BJ (cell line): ENCODE measurements around the gene PITPNC1. TPM values are rescaled to one million over a fixed set of nuclear protein-coding genes. Genes with fewer than 3 reads are reported as not detected.

Experiments used
- CTCF ChIA-PET: fragments of 350-600 bp; formaldehyde crosslinking; extraction: SDS; loops from one replicate; lab custom pipeline; 2021; ENCODE audit warnings: antibody characterized with exemption, inconsistent platforms; lab: Yijun Ruan, JAX
- POLR2A ChIA-PET: fragments of 300-600 bp; sonication (Branson Sonifier 250); formaldehyde crosslinking; extraction: SDS; loops from one replicate; lab custom pipeline; 2021; ENCODE audit warnings: antibody characterized with exemption; lab: Charles Lee
- DNase-seq: peaks from one replicate; pipeline ENCODE4 v3.0.0-alpha.2; 2011; ENCODE audit warnings: low read depth
- H3K27me3 ChIP-seq: 2 replicates; pipeline ENCODE4 v1.6.0; 2011; ENCODE audit warnings: low read length; ENCODE audit not compliant: control insufficient read depth, insufficient read depth
- H3K36me3 ChIP-seq: 2 replicates; pipeline ENCODE4 v1.5.1; 2011; ENCODE audit warnings: low read length; ENCODE audit not compliant: control insufficient read depth, insufficient read depth
- H3K4me3 ChIP-seq: 2 replicates; pipeline ENCODE4 v1.5.1; 2011; ENCODE audit warnings: low read depth, mild to moderate bottlenecking, control low read depth, low read length
- polyA plus RNA-seq: library from polyadenylated mRNA; depleted of rRNA; stranded (reverse); fragments of >200 nt; gene quantifications from 2 replicates; pipeline ENCODE4 v1.2.3, GENCODE V29; 2011
- TF ChIP-seq, protein P1 (sequence below): IDR thresholded peaks from 2 replicates; pipeline ENCODE4 v1.5.1; 2011; ENCODE audit warnings: low read depth, mild to moderate bottlenecking, control low read depth, inconsistent platforms, low read length, moderate library complexity; ENCODE audit not compliant: insufficient read depth

PITPNC1 gene
- polyA plus RNA-seq, 1 experiment, result 4.6 TPM

- POLR2A ChIA-PET, result no interaction called here
- Histone ChIP-seq H3K36me3 (no peaks in the 10 kb centered on the region), H3K4me3 (no peak overlapping the region), H3K27me3 (no peaks in the 10 kb centered on the region)
- DNase-seq, result no peak
- TF ChIP-seq, protein P1, sequence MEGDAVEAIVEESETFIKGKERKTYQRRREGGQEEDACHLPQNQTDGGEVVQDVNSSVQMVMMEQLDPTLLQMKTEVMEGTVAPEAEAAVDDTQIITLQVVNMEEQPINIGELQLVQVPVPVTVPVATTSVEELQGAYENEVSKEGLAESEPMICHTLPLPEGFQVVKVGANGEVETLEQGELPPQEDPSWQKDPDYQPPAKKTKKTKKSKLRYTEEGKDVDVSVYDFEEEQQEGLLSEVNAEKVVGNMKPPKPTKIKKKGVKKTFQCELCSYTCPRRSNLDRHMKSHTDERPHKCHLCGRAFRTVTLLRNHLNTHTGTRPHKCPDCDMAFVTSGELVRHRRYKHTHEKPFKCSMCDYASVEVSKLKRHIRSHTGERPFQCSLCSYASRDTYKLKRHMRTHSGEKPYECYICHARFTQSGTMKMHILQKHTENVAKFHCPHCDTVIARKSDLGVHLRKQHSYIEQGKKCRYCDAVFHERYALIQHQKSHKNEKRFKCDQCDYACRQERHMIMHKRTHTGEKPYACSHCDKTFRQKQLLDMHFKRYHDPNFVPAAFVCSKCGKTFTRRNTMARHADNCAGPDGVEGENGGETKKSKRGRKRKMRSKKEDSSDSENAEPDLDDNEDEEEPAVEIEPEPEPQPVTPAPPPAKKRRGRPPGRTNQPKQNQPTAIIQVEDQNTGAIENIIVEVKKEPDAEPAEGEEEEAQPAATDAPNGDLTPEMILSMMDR, result no peak
- CTCF ChIA-PET, result interaction anchor here (1.0 to 2.6 kb wide), 4 partner anchors 9 to 333 kb away, joined by 3 to 8 read pairs (median 6); partner anchors contain the start of gene NOL11
Measured at GRCh38 chr17:67708378-67708777, 331.3 kb downstream of the PITPNC1 start.

GRCh38 chr17:67711916-67712315, 334.8 kb downstream of the PITPNC1 start:
- no peak for DNase-seq
- Histone ChIP-seq H3K36me3 (no peaks in the 10 kb centered on the region), H3K4me3 (no peak overlapping the region), H3K27me3 (no peaks in the 10 kb centered on the region)
- CTCF ChIA-PET, result no interaction called here
- TF ChIP-seq, protein P1, result no peak
- POLR2A ChIA-PET, result interaction anchor here (0.5 kb wide), 1 partner anchor 996 kb away, joined by 3 read pairs; no protein-coding TSS in a partner anchor

GRCh38 chr17:67712375-67712774, 335.3 kb downstream of the PITPNC1 start:
- TF ChIP-seq, protein P1, result no peak
- no peaks in the 10 kb centered on the region for H3K27me3 ChIP-seq
- POLR2A ChIA-PET, result interaction anchor here (0.5 kb wide), 1 partner anchor 996 kb away, joined by 3 read pairs; no protein-coding TSS in a partner anchor
- H3K4me3 ChIP-seq, result no peak overlapping the region
- CTCF ChIA-PET, result no interaction called here
- no peaks in the 10 kb centered on the region for H3K36me3 ChIP-seq
- no peak for DNase-seq

- TF ChIP-seq, protein P1, result no peak
- Histone ChIP-seq H3K36me3 (no peaks in the 10 kb centered on the region), H3K27me3 (no peaks in the 10 kb centered on the region), H3K4me3 (no peak overlapping the region)
- DNase-seq, result no peak
- POLR2A ChIA-PET, result no interaction called here
- CTCF ChIA-PET, result no interaction called here
Measured at GRCh38 chr17:67713169-67713568, 336.1 kb downstream of the PITPNC1 start.

- no peak for DNase-seq
- TF ChIP-seq, protein P1, result no peak
- H3K4me3 ChIP-seq, result no peak overlapping the region
- ChIA-PET POLR2A (no interaction called here), CTCF (interaction anchor here (0.9 to 1.0 kb wide), 3 partner anchors 10 to 342 kb away, joined by 3 to 4 read pairs (median 3); no protein-coding TSS in a partner anchor)
- no peaks in the 10 kb centered on the region for H3K27me3 ChIP-seq
- no peaks in the 10 kb centered on the region for H3K36me3 ChIP-seq
Measured at GRCh38 chr17:67716405-67716798, 339.3 kb downstream of the PITPNC1 start.
